Measurements from ENCODE around the gene CMSS1.

GRCh38 chr3:99838755-99839154 lies 21.1 kb downstream of the CMSS1 start:
- TF ChIP-seq ARNTL (CRISPR knock-in tag; IDR thresholded peaks at IDR 0.05; ENCODE audit: borderline replicate concordance, low read depth), result no peak
- TF ChIP-seq ZNF565 (CRISPR knock-in tag; conservative IDR thresholded peaks at IDR 0.05; ENCODE audit: low read depth), result no peak
- TF ChIP-seq, protein P1, sequence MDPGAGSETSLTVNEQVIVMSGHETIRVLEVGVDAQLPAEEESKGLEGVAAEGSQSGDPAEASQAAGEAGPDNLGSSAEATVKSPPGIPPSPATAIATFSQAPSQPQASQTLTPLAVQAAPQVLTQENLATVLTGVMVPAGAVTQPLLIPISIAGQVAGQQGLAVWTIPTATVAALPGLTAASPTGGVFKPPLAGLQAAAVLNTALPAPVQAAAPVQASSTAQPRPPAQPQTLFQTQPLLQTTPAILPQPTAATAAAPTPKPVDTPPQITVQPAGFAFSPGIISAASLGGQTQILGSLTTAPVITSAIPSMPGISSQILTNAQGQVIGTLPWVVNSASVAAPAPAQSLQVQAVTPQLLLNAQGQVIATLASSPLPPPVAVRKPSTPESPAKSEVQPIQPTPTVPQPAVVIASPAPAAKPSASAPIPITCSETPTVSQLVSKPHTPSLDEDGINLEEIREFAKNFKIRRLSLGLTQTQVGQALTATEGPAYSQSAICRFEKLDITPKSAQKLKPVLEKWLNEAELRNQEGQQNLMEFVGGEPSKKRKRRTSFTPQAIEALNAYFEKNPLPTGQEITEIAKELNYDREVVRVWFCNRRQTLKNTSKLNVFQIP (CRISPR knock-in tag; IDR thresholded peaks at IDR 0.05; ENCODE audit: borderline replicate concordance, low read depth), result no peak
- TF ChIP-seq, protein P2, sequence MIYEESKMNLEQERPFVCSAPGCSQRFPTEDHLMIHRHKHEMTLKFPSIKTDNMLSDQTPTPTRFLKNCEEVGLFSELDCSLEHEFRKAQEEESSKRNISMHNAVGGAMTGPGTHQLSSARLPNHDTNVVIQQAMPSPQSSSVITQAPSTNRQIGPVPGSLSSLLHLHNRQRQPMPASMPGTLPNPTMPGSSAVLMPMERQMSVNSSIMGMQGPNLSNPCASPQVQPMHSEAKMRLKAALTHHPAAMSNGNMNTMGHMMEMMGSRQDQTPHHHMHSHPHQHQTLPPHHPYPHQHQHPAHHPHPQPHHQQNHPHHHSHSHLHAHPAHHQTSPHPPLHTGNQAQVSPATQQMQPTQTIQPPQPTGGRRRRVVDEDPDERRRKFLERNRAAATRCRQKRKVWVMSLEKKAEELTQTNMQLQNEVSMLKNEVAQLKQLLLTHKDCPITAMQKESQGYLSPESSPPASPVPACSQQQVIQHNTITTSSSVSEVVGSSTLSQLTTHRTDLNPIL (CRISPR knock-in tag; IDR thresholded peaks at IDR 0.05; ENCODE audit: low read depth), result no peak
- no peak for TF ChIP-seq BACH2 (CRISPR knock-in tag; IDR thresholded peaks at IDR 0.05; ENCODE audit: borderline replicate concordance)
- no peak for TF ChIP-seq RARB (CRISPR knock-in tag; IDR thresholded peaks at IDR 0.05)
- no peak for TF ChIP-seq TSHZ2 (CRISPR knock-in tag; IDR thresholded peaks at IDR 0.05)
- TF ChIP-seq, protein P3, sequence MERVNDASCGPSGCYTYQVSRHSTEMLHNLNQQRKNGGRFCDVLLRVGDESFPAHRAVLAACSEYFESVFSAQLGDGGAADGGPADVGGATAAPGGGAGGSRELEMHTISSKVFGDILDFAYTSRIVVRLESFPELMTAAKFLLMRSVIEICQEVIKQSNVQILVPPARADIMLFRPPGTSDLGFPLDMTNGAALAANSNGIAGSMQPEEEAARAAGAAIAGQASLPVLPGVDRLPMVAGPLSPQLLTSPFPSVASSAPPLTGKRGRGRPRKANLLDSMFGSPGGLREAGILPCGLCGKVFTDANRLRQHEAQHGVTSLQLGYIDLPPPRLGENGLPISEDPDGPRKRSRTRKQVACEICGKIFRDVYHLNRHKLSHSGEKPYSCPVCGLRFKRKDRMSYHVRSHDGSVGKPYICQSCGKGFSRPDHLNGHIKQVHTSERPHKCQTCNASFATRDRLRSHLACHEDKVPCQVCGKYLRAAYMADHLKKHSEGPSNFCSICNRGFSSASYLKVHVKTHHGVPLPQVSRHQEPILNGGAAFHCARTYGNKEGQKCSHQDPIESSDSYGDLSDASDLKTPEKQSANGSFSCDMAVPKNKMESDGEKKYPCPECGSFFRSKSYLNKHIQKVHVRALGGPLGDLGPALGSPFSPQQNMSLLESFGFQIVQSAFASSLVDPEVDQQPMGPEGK (CRISPR knock-in tag; IDR thresholded peaks at IDR 0.05; ENCODE audit: borderline replicate concordance), result no peak

Measured in SK-N-SH treated with all-trans-retinoic acid at 6 μM for 48 hours (cell line).